Esophagus squamous epithelium (tissue), 5 donors: ENCODE measurements around the gene CERT1. TPM values are rescaled to one million over a fixed set of nuclear protein-coding genes. Genes with fewer than 3 reads are reported as not detected.

ENCODE experiments used
- DNase-seq: peaks from one replicate; lab custom pipeline; 2025; lab: John Stamatoyannopoulos, UW
- H3K27ac ChIP-seq, 4 donors: fragments of 200-600 bp; sonication (generic); one replicate each; pipeline ENCODE4 v1.5.1; 2016 to 2019; ENCODE audit warnings: mild to moderate bottlenecking in 1 of 4
- H3K27me3 ChIP-seq, 4 donors: fragments of 200-600 bp; sonication (generic); 1 replicate in 3 of 4; 2 replicates in 1 of 4; pipeline versions ENCODE4 v1.5.1 to v1.6.0; 2017 to 2021; ENCODE audit warnings: antibody characterized with exemption in 1 of 4
- H3K36me3 ChIP-seq, 3 donors: fragments of 200-600 bp; sonication (generic); one replicate each; pipeline ENCODE4 v1.5.1; 2016 to 2019
- H3K4me1 ChIP-seq, 3 donors: fragments of 200-600 bp; sonication (generic); one replicate each; pipeline ENCODE4 v1.5.1; 2017 to 2019
- H3K4me3 ChIP-seq, 4 donors: fragments of 200-600 bp; sonication (generic); 1 replicate in 3 of 4; 2 replicates in 1 of 4; pipeline ENCODE4 v1.5.1; 2016 to 2019; ENCODE audit warnings: mild to moderate bottlenecking in 2 of 4, moderate library complexity in 1 of 4
- H3K9me3 ChIP-seq, 3 donors: fragments of 200-600 bp; sonication (generic); one replicate each; pipeline ENCODE4 v1.5.1; 2016 to 2019
- POLR2A ChIP-seq, 4 donors: fragments of 450-650 bp; IDR thresholded peaks; one replicate each; pipeline ENCODE4 v1.6.1; 2017; ENCODE audit warnings: antibody characterized with exemption in 4 of 4, mild to moderate bottlenecking in 4 of 4, moderate library complexity in 3 of 4
- WGBS, 2 donors: methylation state at CpG; one replicate each; pipeline ENCODE4 v1.1.5; 2018; 5-methylcytosine and 5-hydroxymethylcytosine counted together
- intact Hi-C: fragments of 100-400 bp; cut with DNase I; formaldehyde crosslinking; loops from one replicate; pipeline ENCODE4 v1.15.0; 2022
- total RNA-seq, 4 donors: library from RNA; depleted of rRNA; stranded (reverse); fragments of >200 nt; gene quantifications; one replicate each; pipeline ENCODE4 v1.1.0, GENCODE V29; 2016
- TF ChIP-seq, protein P1 (sequence below), 6 experiments: fragments of 450-650 bp in 4 of 6; fragments of 200-600 bp in 2 of 6; sonication (generic) in 2 of 6; IDR thresholded peaks; one replicate each; pipeline ENCODE4 v1.5.1; 2016 to 2019; ENCODE audit warnings: antibody characterized with exemption in 6 of 6, mild to moderate bottlenecking in 4 of 6, moderate library complexity in 4 of 6
- donor health status: DM: yes; HTN: yes; CAD: no.

CERT1 gene
- total RNA-seq, 4 donors from 2014 or later, result 19.8 to 29.9 (median 24.4) TPM

- Histone ChIP-seq H3K4me1 (no peaks in the 10 kb centered on the region), H3K4me3 (no peak overlapping the region), H3K36me3 (peaks cover 0 to 70% (median 3%) of the 10 kb centered on the region in 3 donors), H3K9me3 (no peaks in the 10 kb centered on the region), H3K27ac (no peak overlapping the region), H3K27me3 (no peaks in the 10 kb centered on the region)
- WGBS, 2 donors, result 85 to 95% methylated on average over 3 of the region's 3 CpGs
- intact Hi-C loops, result no loop called here
- no peak for TF ChIP-seq POLR2A (IDR thresholded peaks at IDR 0.05)
- TF ChIP-seq, protein P1, sequence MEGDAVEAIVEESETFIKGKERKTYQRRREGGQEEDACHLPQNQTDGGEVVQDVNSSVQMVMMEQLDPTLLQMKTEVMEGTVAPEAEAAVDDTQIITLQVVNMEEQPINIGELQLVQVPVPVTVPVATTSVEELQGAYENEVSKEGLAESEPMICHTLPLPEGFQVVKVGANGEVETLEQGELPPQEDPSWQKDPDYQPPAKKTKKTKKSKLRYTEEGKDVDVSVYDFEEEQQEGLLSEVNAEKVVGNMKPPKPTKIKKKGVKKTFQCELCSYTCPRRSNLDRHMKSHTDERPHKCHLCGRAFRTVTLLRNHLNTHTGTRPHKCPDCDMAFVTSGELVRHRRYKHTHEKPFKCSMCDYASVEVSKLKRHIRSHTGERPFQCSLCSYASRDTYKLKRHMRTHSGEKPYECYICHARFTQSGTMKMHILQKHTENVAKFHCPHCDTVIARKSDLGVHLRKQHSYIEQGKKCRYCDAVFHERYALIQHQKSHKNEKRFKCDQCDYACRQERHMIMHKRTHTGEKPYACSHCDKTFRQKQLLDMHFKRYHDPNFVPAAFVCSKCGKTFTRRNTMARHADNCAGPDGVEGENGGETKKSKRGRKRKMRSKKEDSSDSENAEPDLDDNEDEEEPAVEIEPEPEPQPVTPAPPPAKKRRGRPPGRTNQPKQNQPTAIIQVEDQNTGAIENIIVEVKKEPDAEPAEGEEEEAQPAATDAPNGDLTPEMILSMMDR (IDR thresholded peaks at IDR 0.05), result no peak
- DNase-seq, result no peak
Measured at GRCh38 chr5:75395277-75395676, 116.2 kb downstream of the CERT1 start.

GRCh38 chr5:75389430-75389829 is 122.0 kb downstream of the CERT1 start:
- DNase-seq, result no peak
- Histone ChIP-seq H3K27ac (no peak overlapping the region), H3K9me3 (no peaks in the 10 kb centered on the region), H3K36me3 (peaks cover 0 to 86% (median 7%) of the 10 kb centered on the region in 3 donors), H3K4me1 (no peaks in the 10 kb centered on the region), H3K4me3 (no peak overlapping the region), H3K27me3 (no peaks in the 10 kb centered on the region)
- 85 to 90% methylated on average over 2 of the region's 2 CpGs for WGBS, 2 donors
- intact Hi-C loops, result no loop called here
- TF ChIP-seq POLR2A (IDR thresholded peaks at IDR 0.05), result no peak
- TF ChIP-seq, protein P1 (IDR thresholded peaks at IDR 0.05), result no peak

DNA sequence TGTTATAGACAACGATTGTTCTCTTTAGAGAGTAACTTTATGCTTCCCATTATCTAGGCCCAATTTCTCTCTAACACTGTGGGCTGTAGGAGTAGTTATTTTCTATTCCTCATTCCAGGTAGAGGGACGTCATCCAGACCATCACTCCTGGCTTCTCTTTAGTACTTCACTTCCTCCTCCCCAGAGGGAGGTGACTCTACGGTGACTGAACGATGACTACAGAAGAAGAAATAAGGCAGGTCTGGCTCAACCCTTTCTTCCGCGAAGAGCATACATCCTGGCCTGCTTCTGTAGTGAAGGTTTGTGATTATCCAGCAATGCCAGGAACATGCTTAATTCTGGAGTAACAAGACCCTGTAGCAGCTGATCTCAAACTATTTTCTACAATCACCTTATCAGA is 123.6 kb downstream of the CERT1 start:
- no peaks in the 10 kb centered on the region for H3K27me3 ChIP-seq
- no peak for TF ChIP-seq POLR2A (IDR thresholded peaks at IDR 0.05)
- TF ChIP-seq, protein P1 (IDR thresholded peaks at IDR 0.05), result no peak
- H3K4me3 ChIP-seq, result no peak overlapping the region

DNA sequence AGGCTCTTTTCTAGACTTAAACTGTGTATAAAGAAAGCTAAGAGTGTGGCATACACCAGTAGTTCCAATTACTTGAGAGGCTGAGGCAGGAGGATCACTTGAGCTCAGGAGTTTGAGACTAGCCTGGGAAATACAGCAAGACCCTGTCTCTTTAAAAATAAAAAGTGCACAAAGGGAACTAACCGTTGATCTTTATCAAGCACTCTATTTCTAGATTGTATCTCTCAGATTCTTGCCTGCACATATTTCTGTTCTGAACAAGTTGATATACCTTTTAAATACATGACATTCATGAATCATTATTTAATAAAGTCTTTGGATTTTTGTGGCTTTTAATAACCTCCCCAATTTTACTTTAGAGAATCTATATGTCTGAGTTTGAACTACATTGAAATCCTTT is 127.2 kb downstream of the CERT1 start:
- peaks cover 0 to 99% (median 8%) of the 10 kb centered on the region in 3 donors for H3K36me3 ChIP-seq
- H3K9me3 ChIP-seq, result no peaks in the 10 kb centered on the region
- no peak for TF ChIP-seq POLR2A (IDR thresholded peaks at IDR 0.05)
- TF ChIP-seq, protein P1 (IDR thresholded peaks at IDR 0.05), result no peak
- H3K27ac ChIP-seq, result no peak overlapping the region
- no peak overlapping the region for H3K4me3 ChIP-seq
- intact Hi-C loops, result no loop called here
- H3K27me3 ChIP-seq, result no peaks in the 10 kb centered on the region
- WGBS, 2 donors, result 45 to 48% methylated on average over 1 of the region's 1 CpG
- no peaks in the 10 kb centered on the region for H3K4me1 ChIP-seq
- no peak for DNase-seq

More for the DNA sequence above, 123.6 kb downstream of the CERT1 start:
- 87 to 93% methylated on average over 6 of the region's 6 CpGs for WGBS, 2 donors
- Histone ChIP-seq H3K36me3 (peaks cover 0 to 88% (median 7%) of the 10 kb centered on the region in 3 donors), H3K4me1 (no peaks in the 10 kb centered on the region), H3K9me3 (no peaks in the 10 kb centered on the region), H3K27ac (no peak overlapping the region)
- intact Hi-C loops, result no loop called here
- DNase-seq, result no peak

DNA sequence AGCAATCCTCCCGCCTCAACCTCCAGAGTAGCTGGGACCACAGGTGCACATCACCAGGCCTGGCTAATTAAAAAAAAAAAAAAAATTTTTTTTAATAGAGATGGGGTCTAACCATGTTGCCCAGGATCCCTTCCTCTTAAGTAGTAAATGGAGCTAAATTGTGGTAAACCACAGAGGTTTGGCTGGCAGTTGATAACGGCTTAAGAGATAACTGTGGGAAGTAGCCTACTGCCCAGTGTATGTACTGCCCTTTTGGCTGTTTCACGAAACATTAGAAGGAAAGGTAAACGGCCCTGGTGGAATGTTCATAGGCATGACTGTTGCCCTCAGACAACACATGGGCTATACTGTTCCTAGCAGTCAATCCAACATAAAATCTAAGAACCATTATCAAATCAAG is 130.0 kb downstream of the CERT1 start:
- intact Hi-C loops, result no loop called here
- 75 to 80% methylated on average over 3 of the region's 4 CpGs for WGBS, 2 donors
- Histone ChIP-seq H3K27me3 (no peaks in the 10 kb centered on the region), H3K4me1 (no peaks in the 10 kb centered on the region), H3K27ac (no peak overlapping the region), H3K36me3 (peaks cover 0 to 99% (median 8%) of the 10 kb centered on the region in 3 donors), H3K4me3 (no peak overlapping the region), H3K9me3 (no peaks in the 10 kb centered on the region)
- TF ChIP-seq POLR2A (IDR thresholded peaks at IDR 0.05), result no peak
- TF ChIP-seq, protein P1 (IDR thresholded peaks at IDR 0.05), result no peak
- no peak for DNase-seq
